ENCODE data around the gene EGF.

DNA sequence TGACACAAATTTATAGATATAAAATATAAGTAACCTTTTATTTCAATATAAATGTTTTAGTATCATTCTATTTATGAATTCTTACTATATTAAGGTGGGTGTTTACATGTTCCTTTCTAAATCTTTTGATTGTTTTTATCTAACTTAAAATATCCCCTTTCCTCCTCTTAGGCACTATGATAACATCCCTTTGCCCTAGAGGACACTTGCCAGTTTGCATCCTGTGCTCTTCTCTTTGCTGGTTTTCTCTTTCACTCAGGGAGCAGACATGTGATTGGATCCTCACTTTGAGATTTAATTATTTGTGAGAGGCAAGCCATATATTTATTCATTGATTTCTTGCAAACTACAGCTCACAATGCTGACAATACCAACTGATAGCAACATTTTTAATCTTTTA, 48.5 kb upstream of the EGF start:
- TF ChIP-seq, protein P1, sequence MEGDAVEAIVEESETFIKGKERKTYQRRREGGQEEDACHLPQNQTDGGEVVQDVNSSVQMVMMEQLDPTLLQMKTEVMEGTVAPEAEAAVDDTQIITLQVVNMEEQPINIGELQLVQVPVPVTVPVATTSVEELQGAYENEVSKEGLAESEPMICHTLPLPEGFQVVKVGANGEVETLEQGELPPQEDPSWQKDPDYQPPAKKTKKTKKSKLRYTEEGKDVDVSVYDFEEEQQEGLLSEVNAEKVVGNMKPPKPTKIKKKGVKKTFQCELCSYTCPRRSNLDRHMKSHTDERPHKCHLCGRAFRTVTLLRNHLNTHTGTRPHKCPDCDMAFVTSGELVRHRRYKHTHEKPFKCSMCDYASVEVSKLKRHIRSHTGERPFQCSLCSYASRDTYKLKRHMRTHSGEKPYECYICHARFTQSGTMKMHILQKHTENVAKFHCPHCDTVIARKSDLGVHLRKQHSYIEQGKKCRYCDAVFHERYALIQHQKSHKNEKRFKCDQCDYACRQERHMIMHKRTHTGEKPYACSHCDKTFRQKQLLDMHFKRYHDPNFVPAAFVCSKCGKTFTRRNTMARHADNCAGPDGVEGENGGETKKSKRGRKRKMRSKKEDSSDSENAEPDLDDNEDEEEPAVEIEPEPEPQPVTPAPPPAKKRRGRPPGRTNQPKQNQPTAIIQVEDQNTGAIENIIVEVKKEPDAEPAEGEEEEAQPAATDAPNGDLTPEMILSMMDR (IDR thresholded peaks at IDR 0.05; ENCODE audit: poor library complexity, severe bottlenecking): no peak
- TF ChIP-seq EP300 (conservative IDR thresholded peaks at IDR 0.05; ENCODE audit: poor library complexity, severe bottlenecking): no peak
- no peak for TF ChIP-seq POLR2AphosphoS5 (IDR thresholded peaks at IDR 0.05)
- no peak for TF ChIP-seq EZH2 (IDR thresholded peaks at IDR 0.05; ENCODE audit: borderline replicate concordance, insufficient read depth, low read length, poor library complexity, severe bottlenecking)
